Retinal pigment epithelial cell (primary cell): ENCODE measurements around the gene GSPT1.
"Not testable (repeated sequence)": the region's sequence is repeated elsewhere in the genome, so short reads cannot be mapped to it uniquely, and the experiment has no call there.

Experiments
- DNase-seq: peaks from one replicate; pipeline ENCODE4 v3.0.0-alpha.2; 2010; ENCODE audit warnings: low read depth
- H3K4me3 ChIP-seq: 2 replicates; pipeline ENCODE4 v1.5.1; 2011; ENCODE audit warnings: mild to moderate bottlenecking, low read length, control low read depth, moderate library complexity
- TF ChIP-seq, protein P1 (sequence below): conservative IDR thresholded peaks from 2 replicates; pipeline ENCODE4 v1.5.1; 2011; ENCODE audit warnings: low read depth, low read length, control low read depth, inconsistent platforms

GSPT1 gene

GRCh38 chr16:11841026-11841425 is 74.7 kb downstream of the GSPT1 start:
- H3K4me3 ChIP-seq, result no peak overlapping the region
- TF ChIP-seq, protein P1, sequence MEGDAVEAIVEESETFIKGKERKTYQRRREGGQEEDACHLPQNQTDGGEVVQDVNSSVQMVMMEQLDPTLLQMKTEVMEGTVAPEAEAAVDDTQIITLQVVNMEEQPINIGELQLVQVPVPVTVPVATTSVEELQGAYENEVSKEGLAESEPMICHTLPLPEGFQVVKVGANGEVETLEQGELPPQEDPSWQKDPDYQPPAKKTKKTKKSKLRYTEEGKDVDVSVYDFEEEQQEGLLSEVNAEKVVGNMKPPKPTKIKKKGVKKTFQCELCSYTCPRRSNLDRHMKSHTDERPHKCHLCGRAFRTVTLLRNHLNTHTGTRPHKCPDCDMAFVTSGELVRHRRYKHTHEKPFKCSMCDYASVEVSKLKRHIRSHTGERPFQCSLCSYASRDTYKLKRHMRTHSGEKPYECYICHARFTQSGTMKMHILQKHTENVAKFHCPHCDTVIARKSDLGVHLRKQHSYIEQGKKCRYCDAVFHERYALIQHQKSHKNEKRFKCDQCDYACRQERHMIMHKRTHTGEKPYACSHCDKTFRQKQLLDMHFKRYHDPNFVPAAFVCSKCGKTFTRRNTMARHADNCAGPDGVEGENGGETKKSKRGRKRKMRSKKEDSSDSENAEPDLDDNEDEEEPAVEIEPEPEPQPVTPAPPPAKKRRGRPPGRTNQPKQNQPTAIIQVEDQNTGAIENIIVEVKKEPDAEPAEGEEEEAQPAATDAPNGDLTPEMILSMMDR, result no peak
- DNase-seq, result no peak

DNA sequence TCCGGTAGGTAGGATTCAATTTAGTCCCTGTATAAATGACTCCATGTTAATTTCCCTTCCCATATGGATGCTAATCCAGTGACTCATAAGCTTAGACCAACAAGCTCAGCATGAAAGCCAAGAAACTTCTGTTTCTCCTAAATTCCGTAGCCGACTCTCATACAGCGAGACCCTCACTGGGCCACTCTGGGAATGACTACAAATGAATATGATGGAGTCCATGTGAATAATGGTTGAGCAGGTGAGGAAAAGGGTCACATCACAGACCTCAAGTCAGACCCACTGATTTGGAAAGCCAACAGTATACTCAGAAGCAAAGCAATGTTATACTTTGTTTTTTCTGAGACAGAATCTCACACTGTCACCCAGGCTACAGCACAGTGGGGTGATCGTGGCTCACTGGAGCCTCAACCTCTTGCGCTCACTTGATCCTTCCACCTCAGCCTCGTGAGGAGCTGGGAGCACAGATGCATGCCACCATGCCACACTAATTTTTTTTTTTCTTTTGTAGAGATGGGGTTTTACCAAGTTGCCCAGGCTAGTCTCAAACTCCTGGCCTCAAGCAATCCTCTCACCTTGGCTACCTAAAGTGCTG is 79.0 kb downstream of the GSPT1 start:
- H3K4me3 ChIP-seq, result no peak overlapping the region
- DNase-seq, result peak; percentile 76
- TF ChIP-seq, protein P1, result no peak

GRCh38 chr16:11835891-11836649 is 79.7 kb downstream of the GSPT1 start:
- DNase-seq, result peak; percentile 28
- no peak overlapping the region for H3K4me3 ChIP-seq
- TF ChIP-seq, protein P1, result no peak

DNA sequence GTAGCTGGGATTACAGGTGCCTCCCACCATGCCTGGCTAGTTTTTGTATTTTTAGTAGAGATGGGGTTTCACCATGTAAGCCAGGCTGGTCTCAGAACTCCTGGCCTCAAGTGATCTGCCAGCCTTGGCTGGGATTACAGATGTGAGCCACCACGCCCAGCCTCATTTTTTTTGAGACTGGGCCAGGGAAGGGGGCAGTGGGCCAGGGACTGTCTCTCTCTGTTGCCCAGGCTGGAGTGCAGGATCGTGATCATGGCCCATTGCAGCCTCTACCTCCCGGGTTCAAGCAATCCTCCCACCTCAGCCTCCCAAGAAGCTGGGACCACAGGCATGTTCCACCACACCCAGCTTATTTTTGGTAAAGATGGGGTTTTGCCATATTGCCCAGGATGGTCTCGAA is 80.4 kb downstream of the GSPT1 start:
- H3K4me3 ChIP-seq, result no peak overlapping the region
- no peak for DNase-seq
- TF ChIP-seq, protein P1, result no peak

DNA sequence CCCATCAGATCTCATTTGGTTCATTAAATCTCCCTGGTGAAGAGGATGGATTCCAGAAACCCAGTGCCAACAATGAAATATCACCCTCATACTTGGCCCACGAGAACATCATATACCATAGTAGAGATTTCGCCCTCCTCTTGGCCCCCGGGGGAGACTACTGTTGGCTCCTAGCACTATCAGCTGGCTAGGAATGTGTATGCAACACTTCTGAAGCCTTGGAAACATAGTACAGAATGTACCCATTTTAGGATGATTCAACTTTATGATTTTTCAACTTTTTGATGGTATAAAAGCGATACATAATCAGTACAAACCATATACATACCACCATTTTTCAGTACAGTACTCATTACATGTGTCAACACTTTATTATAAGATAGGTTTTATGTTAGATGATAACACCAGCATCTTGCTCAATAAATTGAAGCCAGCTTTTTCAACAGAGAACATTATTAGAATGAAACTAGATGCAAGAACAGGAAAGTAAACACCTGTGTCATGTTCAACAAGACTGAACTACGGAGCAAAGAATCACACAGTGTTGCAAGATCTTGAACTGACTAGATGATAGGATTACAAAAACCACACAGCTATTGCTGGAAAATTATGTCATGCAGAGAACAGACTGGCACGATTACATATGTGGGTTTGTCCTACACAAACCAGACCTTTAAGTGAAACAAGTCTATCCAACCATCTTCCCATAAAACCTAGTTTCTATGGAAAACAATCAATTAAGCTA is 81.6 kb downstream of the GSPT1 start:
- TF ChIP-seq, protein P1, result no peak
- no peak overlapping the region for H3K4me3 ChIP-seq
- peak; percentile 35 for DNase-seq

DNA sequence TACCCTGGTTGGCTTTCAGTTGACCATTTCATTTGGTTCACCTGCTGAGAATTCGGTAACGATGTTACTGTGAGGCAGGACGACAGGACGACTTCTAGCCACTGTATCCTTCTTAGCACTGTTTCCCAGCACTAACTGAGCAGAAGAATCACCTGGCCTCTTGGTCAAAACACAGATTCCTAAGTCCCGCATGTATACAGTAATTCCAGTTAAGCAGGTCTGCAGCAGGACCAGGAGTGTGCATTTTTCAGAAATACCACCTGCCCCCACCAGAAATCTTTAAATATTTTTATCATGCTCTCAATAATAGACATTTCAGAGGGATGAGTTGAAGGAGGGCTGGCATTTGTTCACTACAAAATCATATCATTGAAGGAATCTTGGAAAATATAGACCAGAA is 87.1 kb downstream of the GSPT1 start:
- TF ChIP-seq, protein P1, result no peak
- no peak overlapping the region for H3K4me3 ChIP-seq
- no peak for DNase-seq

DNA sequence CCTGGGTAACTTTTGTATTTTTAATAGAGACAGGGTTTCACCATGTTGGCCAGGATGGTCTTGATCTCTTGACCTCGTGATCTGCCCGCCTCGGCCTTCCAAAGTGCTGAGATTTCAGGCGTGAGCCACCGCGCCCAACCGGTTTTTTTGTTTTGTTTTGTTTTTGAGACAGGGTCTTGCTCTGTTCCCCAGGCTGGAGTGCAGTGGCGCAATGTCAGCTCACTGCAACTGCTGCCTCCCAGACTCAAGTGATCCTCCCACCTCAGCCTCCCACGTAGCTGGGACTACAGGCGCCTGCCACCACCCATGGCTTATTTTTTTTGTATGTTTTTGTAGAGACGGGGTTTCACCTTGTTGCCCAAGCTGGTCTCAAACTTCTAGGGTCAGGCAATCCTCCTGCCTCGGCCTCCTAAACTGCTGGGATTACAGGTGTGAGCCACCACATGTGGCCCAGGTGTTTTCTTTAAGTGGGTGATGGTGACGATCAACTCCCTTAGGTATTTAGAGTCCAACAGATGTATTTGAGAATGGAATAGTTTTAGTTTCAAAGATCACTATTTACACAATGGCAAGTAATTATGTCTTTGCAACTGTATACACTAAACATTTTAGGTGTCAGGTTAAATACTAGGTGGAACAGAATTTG is 90.1 kb downstream of the GSPT1 start:
- not testable (repeated sequence) for H3K4me3 ChIP-seq, DNase-seq
